Measurements from ENCODE around the gene EFCAB6. TPM values are rescaled to one million over a fixed set of nuclear protein-coding genes. Genes with fewer than 3 reads are reported as not detected.

The EFCAB6 gene
- total RNA-seq, 6 experiments from 2014 or later = 0.29 to 1.5 (median 0.93) TPM

- DNase-seq (no peak), ATAC-seq (no peak)
- no peaks in the 10 kb centered on the region for H3K27me3 ChIP-seq
- TF ChIP-seq POLR2A (IDR thresholded peaks at IDR 0.05) = no peak
- TF ChIP-seq CTCF (IDR thresholded peaks at IDR 0.05) = no peak
- H3K9me3 ChIP-seq = no peaks in the 10 kb centered on the region
- H3K4me3 ChIP-seq = no peak overlapping the region
- no peaks in the 10 kb centered on the region for H3K4me1 ChIP-seq
- no peak overlapping the region for H3K27ac ChIP-seq
- H3K36me3 ChIP-seq = no peaks in the 10 kb centered on the region
- WGBS (ENCODE audit: insufficient coverage, low coverage, low lambda C conversion rate, missing lambda C conversion rate) = 75% methylated on average over 2 of the region's 4 CpGs
- intact Hi-C loops (cut with DNase I) = no loop called here
These were observed 43.3 kb upstream of the EFCAB6 start for GRCh38 chr22:43855431-43855830.

DNA sequence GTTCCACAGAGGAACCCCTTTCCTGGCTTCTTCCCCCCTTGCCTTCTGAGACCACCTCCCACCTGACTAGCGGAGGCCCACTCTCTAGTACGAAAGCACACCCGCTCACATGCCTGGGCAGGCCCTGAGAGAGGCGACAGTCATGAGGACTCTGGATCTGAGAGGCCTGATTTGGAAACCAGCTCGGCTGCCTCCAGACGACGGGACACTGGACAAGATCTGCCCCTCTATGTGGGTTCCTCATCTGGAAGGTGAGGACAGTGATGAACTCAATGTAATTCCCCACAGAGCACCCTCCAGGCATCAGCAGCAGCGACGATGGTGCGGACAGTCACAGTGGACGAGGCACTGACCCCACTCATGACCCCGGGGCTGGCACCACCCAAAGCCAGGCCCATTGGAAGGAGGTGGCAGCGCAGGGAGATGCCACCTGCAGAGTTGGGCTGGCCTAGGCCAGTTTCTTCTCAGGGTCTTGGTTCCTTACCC, 42.7 kb upstream of the EFCAB6 start:
- Histone ChIP-seq H3K4me3 (no peak overlapping the region), H3K4me1 (no peaks in the 10 kb centered on the region), H3K27ac (no peak overlapping the region), H3K36me3 (no peaks in the 10 kb centered on the region), H3K9me3 (no peaks in the 10 kb centered on the region), H3K27me3 (no peaks in the 10 kb centered on the region)
- peak in 1 of 3 donors; percentile 29 for DNase-seq
- ATAC-seq = no peak
- no CpG with 5 or more reads among the region's 13 CpGs for WGBS (ENCODE audit: insufficient coverage, low coverage, low lambda C conversion rate, missing lambda C conversion rate)
- no peak for TF ChIP-seq CTCF (IDR thresholded peaks at IDR 0.05)
- TF ChIP-seq POLR2A (IDR thresholded peaks at IDR 0.05) = no peak
- intact Hi-C loops (cut with DNase I) = no loop called here

- no peak for TF ChIP-seq CTCF (IDR thresholded peaks at IDR 0.05)
- no peak for TF ChIP-seq POLR2A (IDR thresholded peaks at IDR 0.05)
- no peak overlapping the region for H3K4me3 ChIP-seq
- DNase-seq (no peak), ATAC-seq (no peak)
- WGBS (ENCODE audit: insufficient coverage, low coverage, low lambda C conversion rate, missing lambda C conversion rate) = 88% methylated on average over 3 of the region's 14 CpGs
- no peak overlapping the region for H3K27ac ChIP-seq
- no peaks in the 10 kb centered on the region for H3K9me3 ChIP-seq
- intact Hi-C loops (cut with DNase I) = no loop called here
- H3K27me3 ChIP-seq = no peaks in the 10 kb centered on the region
- no peaks in the 10 kb centered on the region for H3K36me3 ChIP-seq
- no peaks in the 10 kb centered on the region for H3K4me1 ChIP-seq
These were observed 42.1 kb upstream of the EFCAB6 start for GRCh38 chr22:43854121-43854785.

- DNase-seq (peak in 2 of 3 donors; percentile 59 to 79), ATAC-seq (peak in 2 of 4 donors; percentile 43 to 72)
- intact Hi-C loops (cut with DNase I) = no loop called here
- no peak for TF ChIP-seq CTCF (IDR thresholded peaks at IDR 0.05)
- no peak for TF ChIP-seq POLR2A (IDR thresholded peaks at IDR 0.05)
- Histone ChIP-seq H3K4me1 (peaks cover 0 to 8% (median 3%) of the 10 kb centered on the region in 4 donors), H3K27me3 (no peaks in the 10 kb centered on the region), H3K9me3 (no peaks in the 10 kb centered on the region), H3K4me3 (no peak overlapping the region), H3K36me3 (no peaks in the 10 kb centered on the region), H3K27ac (no peak overlapping the region)
- WGBS (ENCODE audit: insufficient coverage, low coverage, low lambda C conversion rate, missing lambda C conversion rate) = 75% methylated on average over 5 of the region's 10 CpGs
These were observed 41.3 kb upstream of the EFCAB6 start for GRCh38 chr22:43853328-43853931.

All from right lobe of liver (tissue), 6 donors.